ENCODE data around the gene GAPDHS. TPM values are rescaled to one million over a fixed set of nuclear protein-coding genes. Genes with fewer than 3 reads are reported as not detected.

The GAPDHS gene
- total and polyA plus RNA-seq, 2 of the 13 experiments (the other 11 are each of a cell fraction or from before 2014, with no cell fraction given) = not detected

- TF ChIP-seq ZNF687 (CRISPR knock-in tag; IDR thresholded peaks at IDR 0.05) (peak; percentile 72), ZNF318 (CRISPR knock-in tag; IDR thresholded peaks at IDR 0.05) (no peak), ZFY (CRISPR knock-in tag; IDR thresholded peaks at IDR 0.05) (peak; percentile 36; the same call in 1 of the 2 replicates), RELA (CRISPR knock-in tag; IDR thresholded peaks at IDR 0.05) (no peak)
- TF ChIP-seq, protein P1, sequence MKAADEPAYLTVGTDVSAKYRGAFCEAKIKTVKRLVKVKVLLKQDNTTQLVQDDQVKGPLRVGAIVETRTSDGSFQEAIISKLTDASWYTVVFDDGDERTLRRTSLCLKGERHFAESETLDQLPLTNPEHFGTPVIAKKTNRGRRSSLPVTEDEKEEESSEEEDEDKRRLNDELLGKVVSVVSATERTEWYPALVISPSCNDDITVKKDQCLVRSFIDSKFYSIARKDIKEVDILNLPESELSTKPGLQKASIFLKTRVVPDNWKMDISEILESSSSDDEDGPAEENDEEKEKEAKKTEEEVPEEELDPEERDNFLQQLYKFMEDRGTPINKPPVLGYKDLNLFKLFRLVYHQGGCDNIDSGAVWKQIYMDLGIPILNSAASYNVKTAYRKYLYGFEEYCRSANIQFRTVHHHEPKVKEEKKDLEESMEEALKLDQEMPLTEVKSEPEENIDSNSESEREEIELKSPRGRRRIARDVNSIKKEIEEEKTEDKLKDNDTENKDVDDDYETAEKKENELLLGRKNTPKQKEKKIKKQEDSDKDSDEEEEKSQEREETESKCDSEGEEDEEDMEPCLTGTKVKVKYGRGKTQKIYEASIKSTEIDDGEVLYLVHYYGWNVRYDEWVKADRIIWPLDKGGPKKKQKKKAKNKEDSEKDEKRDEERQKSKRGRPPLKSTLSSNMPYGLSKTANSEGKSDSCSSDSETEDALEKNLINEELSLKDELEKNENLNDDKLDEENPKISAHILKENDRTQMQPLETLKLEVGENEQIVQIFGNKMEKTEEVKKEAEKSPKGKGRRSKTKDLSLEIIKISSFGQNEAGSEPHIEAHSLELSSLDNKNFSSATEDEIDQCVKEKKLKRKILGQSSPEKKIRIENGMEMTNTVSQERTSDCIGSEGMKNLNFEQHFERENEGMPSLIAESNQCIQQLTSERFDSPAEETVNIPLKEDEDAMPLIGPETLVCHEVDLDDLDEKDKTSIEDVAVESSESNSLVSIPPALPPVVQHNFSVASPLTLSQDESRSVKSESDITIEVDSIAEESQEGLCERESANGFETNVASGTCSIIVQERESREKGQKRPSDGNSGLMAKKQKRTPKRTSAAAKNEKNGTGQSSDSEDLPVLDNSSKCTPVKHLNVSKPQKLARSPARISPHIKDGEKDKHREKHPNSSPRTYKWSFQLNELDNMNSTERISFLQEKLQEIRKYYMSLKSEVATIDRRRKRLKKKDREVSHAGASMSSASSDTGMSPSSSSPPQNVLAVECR (CRISPR knock-in tag; IDR thresholded peaks at IDR 0.05; ENCODE audit: borderline replicate concordance) = peak; percentile 38; the same call in 1 of the 2 replicates
Observed at GRCh38 chr19:35509018-35509652, 24.1 kb upstream of the GAPDHS start (continued).
